ENCODE measurements around the gene ITGA3.
A peak's percentile ranks its signal among the peaks of the same experiment; 100 is the strongest.

Gene ITGA3

DNA sequence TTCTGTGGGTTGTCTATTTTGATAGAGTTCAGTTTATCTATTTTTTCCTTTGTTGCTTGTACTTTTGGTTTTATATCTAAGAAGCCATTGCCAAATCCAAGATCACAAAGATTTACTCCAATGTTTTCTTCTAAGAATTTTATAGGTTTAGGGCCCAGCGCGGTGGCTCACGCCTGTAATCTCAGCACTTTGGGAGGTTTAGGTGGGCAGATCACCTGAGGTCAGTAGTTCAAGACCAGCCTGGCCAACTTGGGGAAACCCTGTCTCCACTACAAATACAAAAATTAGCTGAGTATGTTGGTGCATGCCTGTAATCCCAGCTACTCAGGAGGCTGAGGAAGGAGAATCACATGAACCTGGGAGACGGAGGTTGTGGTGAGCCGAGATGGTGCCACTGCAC, 13.7 kb upstream of the ITGA3 start:
- no peak for TF ChIP-seq CTCF (conservative IDR thresholded peaks at IDR 0.05; ENCODE audit: low read depth, low read length)
- no peak for DNase-seq (ENCODE audit: low read depth)

GRCh38 chr17:50043290-50044148, 12.4 kb upstream of the ITGA3 start:
- TF ChIP-seq CTCF (conservative IDR thresholded peaks at IDR 0.05; ENCODE audit: low read depth, low read length), result no peak
- no peak overlapping the region for H3K4me3 ChIP-seq (ENCODE audit: low read depth, low read length)

More for the DNA sequence above, 13.7 kb upstream of the ITGA3 start:
- H3K4me3 ChIP-seq (ENCODE audit: low read depth, low read length), result no peak overlapping the region

GRCh38 chr17:50044483-50044882, 11.4 kb upstream of the ITGA3 start:
- H3K4me3 ChIP-seq (ENCODE audit: low read depth, low read length), result no peak overlapping the region
- TF ChIP-seq CTCF (conservative IDR thresholded peaks at IDR 0.05; ENCODE audit: low read depth, low read length), result no peak
- no peak for DNase-seq (ENCODE audit: low read depth)

More at GRCh38 chr17:50043290-50044148, 12.4 kb upstream of the ITGA3 start:
- DNase-seq (ENCODE audit: low read depth), result peak; percentile 62

- no peak for DNase-seq (ENCODE audit: low read depth)
- no peak overlapping the region for H3K4me3 ChIP-seq (ENCODE audit: low read depth, low read length)
- TF ChIP-seq CTCF (conservative IDR thresholded peaks at IDR 0.05; ENCODE audit: low read depth, low read length), result no peak
These were observed 10.8 kb upstream of the ITGA3 start for GRCh38 chr17:50045154-50045553.

DNA sequence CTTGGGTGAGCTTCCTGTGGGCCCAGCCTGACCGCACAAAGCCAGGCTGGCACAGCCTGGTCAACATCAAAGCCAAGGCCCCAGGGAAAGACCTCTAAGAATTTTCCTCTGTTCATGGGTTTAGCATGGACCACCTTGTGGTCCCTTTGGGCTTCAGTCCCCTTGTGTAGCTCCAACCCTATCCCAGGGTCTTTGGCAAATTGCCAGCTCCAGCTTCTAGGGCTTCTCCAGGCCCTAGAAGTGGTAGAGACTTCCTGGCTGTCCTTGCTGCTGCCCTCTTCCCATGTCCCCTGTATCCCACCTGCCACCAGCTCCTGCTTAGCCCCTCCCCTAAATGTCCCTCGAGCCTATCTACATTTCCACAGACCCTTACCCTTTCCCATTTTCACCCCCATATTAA, 9.7 kb upstream of the ITGA3 start:
- DNase-seq (ENCODE audit: low read depth), result no peak
- TF ChIP-seq CTCF (conservative IDR thresholded peaks at IDR 0.05; ENCODE audit: low read depth, low read length), result no peak
- no peak overlapping the region for H3K4me3 ChIP-seq (ENCODE audit: low read depth, low read length)

GRCh38 chr17:50046667-50047066, 9.2 kb upstream of the ITGA3 start:
- TF ChIP-seq CTCF (conservative IDR thresholded peaks at IDR 0.05; ENCODE audit: low read depth, low read length), result no peak
- DNase-seq (ENCODE audit: low read depth), result no peak
- H3K4me3 ChIP-seq (ENCODE audit: low read depth, low read length), result no peak overlapping the region

- no peak for DNase-seq (ENCODE audit: low read depth)
- no peak for TF ChIP-seq CTCF (conservative IDR thresholded peaks at IDR 0.05; ENCODE audit: low read depth, low read length)
- no peak overlapping the region for H3K4me3 ChIP-seq (ENCODE audit: low read depth, low read length)
These were observed 8.8 kb upstream of the ITGA3 start for GRCh38 chr17:50047083-50047482.
